Measurements from ENCODE around the gene ZNF430. TPM values are rescaled to one million over a fixed set of nuclear protein-coding genes. Genes with fewer than 3 reads are reported as not detected.

The ZNF430 gene
- total RNA-seq, 4 donors from 2014 or later, result 5.8 to 12.7 (median 10.4) TPM

GRCh38 chr19:21028969-21029268 lies 8.5 kb downstream of the ZNF430 start:
- Histone ChIP-seq H3K4me1 (peaks cover 0 to 19% (median 0%) of the 10 kb centered on the region in 3 donors), H3K36me3 (peaks cover 0 to 50% of the 10 kb centered on the region in 2 donors), H3K27ac (no peak overlapping the region), H3K4me3 (no peak overlapping the region), H3K27me3 (no peaks in the 10 kb centered on the region), H3K9me3 (no peaks in the 10 kb centered on the region)
- TF ChIP-seq, protein P1, sequence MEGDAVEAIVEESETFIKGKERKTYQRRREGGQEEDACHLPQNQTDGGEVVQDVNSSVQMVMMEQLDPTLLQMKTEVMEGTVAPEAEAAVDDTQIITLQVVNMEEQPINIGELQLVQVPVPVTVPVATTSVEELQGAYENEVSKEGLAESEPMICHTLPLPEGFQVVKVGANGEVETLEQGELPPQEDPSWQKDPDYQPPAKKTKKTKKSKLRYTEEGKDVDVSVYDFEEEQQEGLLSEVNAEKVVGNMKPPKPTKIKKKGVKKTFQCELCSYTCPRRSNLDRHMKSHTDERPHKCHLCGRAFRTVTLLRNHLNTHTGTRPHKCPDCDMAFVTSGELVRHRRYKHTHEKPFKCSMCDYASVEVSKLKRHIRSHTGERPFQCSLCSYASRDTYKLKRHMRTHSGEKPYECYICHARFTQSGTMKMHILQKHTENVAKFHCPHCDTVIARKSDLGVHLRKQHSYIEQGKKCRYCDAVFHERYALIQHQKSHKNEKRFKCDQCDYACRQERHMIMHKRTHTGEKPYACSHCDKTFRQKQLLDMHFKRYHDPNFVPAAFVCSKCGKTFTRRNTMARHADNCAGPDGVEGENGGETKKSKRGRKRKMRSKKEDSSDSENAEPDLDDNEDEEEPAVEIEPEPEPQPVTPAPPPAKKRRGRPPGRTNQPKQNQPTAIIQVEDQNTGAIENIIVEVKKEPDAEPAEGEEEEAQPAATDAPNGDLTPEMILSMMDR (IDR thresholded peaks at IDR 0.05), result no peak
- TF ChIP-seq POLR2A (IDR thresholded peaks at IDR 0.05), result no peak
- no peak for TF ChIP-seq EP300 (IDR thresholded peaks at IDR 0.05)
- TF ChIP-seq POLR2AphosphoS5 (IDR thresholded peaks at IDR 0.05), result no peak
- ATAC-seq, result no peak

DNA sequence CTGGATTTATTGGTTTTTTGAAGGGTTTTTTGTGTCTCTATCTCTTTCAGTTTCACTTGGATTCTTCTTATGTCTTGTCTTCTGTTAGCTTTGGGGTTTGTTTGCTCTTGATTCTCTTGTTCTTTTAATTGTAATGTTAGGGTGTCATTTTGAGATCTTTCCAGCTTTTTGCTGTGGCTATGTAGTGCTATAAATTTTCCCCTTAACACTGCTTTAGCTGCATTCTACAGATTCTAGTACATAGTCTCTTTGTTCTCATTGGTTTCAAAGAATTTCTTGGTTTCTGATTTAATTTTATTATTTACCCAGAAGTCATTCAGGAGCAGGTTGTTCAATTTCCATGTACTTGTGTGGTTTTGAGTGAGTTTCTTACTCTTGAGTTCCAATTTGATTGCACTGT lies 24.6 kb downstream of the ZNF430 start:
- Histone ChIP-seq H3K4me1 (no peaks in the 10 kb centered on the region), H3K27me3 (no peaks in the 10 kb centered on the region), H3K27ac (no peak overlapping the region), H3K9me3 (peaks cover 0 to 32% (median 0%) of the 10 kb centered on the region in 3 donors), H3K36me3 (peaks cover 0 to 66% of the 10 kb centered on the region in 2 donors), H3K4me3 (no peak overlapping the region)
- no peak for ATAC-seq
- TF ChIP-seq EP300 (IDR thresholded peaks at IDR 0.05) (no peak), POLR2AphosphoS5 (IDR thresholded peaks at IDR 0.05) (no peak)

- Histone ChIP-seq H3K27ac (no peak overlapping the region), H3K4me1 (no peaks in the 10 kb centered on the region), H3K36me3 (peaks cover 0 to 68% of the 10 kb centered on the region in 2 donors), H3K27me3 (no peaks in the 10 kb centered on the region), H3K4me3 (no peak overlapping the region), H3K9me3 (peaks cover 0 to 32% (median 0%) of the 10 kb centered on the region in 3 donors)
- TF ChIP-seq POLR2AphosphoS5 (IDR thresholded peaks at IDR 0.05) (no peak), POLR2A (IDR thresholded peaks at IDR 0.05) (no peak), EP300 (IDR thresholded peaks at IDR 0.05) (no peak)
- TF ChIP-seq, protein P1 (IDR thresholded peaks at IDR 0.05), result no peak
- no peak for ATAC-seq
- 93 to 100% methylated on average over 3 of the region's 3 CpGs for WGBS, 2 donors (ENCODE audit: low coverage in 1 of 2)
Observed at GRCh38 chr19:21046489-21046888, 26.0 kb downstream of the ZNF430 start.

- TF ChIP-seq POLR2AphosphoS5 (IDR thresholded peaks at IDR 0.05) (no peak), POLR2A (IDR thresholded peaks at IDR 0.05) (no peak), EP300 (IDR thresholded peaks at IDR 0.05) (no peak)
- TF ChIP-seq, protein P1 (IDR thresholded peaks at IDR 0.05), result no peak
- ATAC-seq, result no peak
- Histone ChIP-seq H3K36me3 (peaks cover 0 to 63% of the 10 kb centered on the region in 2 donors), H3K27ac (no peak overlapping the region), H3K27me3 (no peaks in the 10 kb centered on the region), H3K4me1 (no peaks in the 10 kb centered on the region), H3K9me3 (peaks cover 0 to 32% (median 0%) of the 10 kb centered on the region in 3 donors), H3K4me3 (no peak overlapping the region)
- WGBS, 2 donors (ENCODE audit: low coverage in 1 of 2), result 96% methylated on average over 2 of the region's 2 CpGs; no CpG with 5 or more reads in 1 of the 2 donors
Observed at GRCh38 chr19:21047716-21048115, 27.3 kb downstream of the ZNF430 start.

- Histone ChIP-seq H3K27me3 (no peaks in the 10 kb centered on the region), H3K4me3 (no peak overlapping the region), H3K4me1 (no peaks in the 10 kb centered on the region), H3K27ac (no peak overlapping the region), H3K36me3 (peaks cover 3 to 74% of the 10 kb centered on the region in 2 donors), H3K9me3 (peaks cover 0 to 3% (median 0%) of the 10 kb centered on the region in 3 donors)
- TF ChIP-seq POLR2AphosphoS5 (IDR thresholded peaks at IDR 0.05) (no peak), POLR2A (IDR thresholded peaks at IDR 0.05) (no peak), EP300 (IDR thresholded peaks at IDR 0.05) (no peak)
- TF ChIP-seq, protein P1 (IDR thresholded peaks at IDR 0.05), result no peak
- WGBS, 2 donors (ENCODE audit: low coverage in 1 of 2), result 93 to 98% methylated on average over 5 of the region's 5 CpGs
- ATAC-seq, result no peak
Observed at GRCh38 chr19:21052902-21053301, 32.4 kb downstream of the ZNF430 start.

Data from gastroesophageal sphincter (tissue), 4 donors.